ENCODE measurements around the gene SLC32A1.

Gene SLC32A1

DNA sequence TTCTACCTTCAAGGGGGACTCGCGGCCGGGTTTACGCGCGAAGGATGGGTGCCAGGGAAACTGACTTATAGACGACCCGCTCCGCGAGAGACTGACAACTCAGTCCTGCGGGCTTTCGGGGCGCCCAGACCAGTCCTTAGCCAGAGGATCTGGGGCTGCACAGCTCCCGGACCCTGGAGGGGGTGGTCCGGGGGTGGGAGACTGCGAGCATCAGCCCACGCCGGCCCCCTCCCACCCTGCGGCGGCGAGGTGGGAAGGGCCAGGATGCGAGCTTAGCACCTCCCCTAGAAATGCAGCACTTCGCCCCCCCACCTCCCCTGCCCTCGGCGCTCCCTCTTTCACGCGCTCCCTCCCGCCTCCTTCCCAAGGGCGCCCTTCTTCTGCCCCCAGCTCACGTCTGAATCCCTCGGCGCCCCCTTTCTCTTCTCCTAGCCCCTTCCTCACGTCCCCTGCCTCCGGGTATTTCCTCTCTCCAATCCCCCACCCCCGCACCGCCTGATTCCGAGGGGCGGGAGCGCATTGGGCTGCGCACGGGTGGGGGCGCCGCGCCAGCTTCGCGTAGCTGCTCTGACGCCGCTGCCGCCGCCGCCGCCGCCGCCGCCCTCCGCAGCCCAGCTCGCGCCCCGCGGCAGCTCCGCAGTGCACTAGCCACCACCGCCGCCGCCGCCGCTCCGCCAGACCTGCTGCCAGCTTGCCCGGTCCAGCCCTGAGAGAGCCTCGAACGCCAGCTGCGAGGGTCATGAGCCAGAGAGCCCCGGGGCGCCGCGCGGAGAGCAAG lies at the start of gene SLC32A1:
TSS of gene SLC32A1 (plus strand) at position 639 of the 778 bp plus-strand sequence. CDS start 239 bp downstream, outside the sequence.
- DNase-seq (ENCODE audit: low read depth in 2 of 2): no peak

DNA sequence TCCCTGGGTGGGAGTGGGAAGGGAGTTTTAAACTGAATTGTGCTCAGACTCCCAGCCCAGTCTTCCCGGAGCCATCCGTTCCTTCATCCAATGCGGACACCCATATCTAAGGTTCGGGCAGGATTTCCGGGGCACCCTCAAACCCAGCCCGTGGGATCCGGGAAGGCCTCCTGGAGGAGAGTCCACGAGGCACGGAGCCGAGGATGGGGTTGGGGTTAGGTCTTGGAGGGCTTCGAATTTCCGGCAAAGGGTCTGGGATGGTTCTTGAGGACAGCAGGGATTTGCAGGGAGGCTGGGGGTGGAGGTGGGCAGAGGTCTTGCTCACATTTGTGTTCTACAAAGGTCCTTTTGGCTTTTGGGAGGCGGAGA lies 49.5 kb upstream of the SLC32A1 start:
- no peak for DNase-seq (ENCODE audit: low read depth in 2 of 2)

DNA sequence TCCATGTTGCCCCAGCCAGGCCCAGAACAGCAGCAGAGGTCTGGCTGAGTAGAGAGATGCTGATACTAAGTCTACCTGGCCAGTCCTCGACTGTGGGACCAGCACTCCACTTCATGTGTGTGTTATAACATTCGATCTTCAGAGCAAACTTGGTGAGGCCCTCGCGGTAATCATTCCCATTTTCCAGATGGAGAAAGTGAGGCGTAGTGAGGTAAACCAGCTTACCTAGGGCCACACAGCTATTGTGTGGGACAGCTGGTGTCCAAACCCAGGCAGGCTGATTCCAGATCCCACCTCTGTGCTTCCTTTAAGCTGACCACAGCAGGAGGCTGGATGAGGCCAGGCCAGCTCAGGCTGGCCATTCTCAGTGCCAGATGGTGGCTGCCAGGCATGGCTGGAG lies 47.7 kb upstream of the SLC32A1 start:
- no peak for DNase-seq (ENCODE audit: low read depth in 2 of 2)

GRCh38 chr20:38680500-38681306 lies 43.6 kb upstream of the SLC32A1 start:
- no peak for DNase-seq (ENCODE audit: low read depth in 2 of 2)

GRCh38 chr20:38685271-38685670 lies 39.0 kb upstream of the SLC32A1 start:
- no peak for DNase-seq (ENCODE audit: low read depth in 2 of 2)

DNA sequence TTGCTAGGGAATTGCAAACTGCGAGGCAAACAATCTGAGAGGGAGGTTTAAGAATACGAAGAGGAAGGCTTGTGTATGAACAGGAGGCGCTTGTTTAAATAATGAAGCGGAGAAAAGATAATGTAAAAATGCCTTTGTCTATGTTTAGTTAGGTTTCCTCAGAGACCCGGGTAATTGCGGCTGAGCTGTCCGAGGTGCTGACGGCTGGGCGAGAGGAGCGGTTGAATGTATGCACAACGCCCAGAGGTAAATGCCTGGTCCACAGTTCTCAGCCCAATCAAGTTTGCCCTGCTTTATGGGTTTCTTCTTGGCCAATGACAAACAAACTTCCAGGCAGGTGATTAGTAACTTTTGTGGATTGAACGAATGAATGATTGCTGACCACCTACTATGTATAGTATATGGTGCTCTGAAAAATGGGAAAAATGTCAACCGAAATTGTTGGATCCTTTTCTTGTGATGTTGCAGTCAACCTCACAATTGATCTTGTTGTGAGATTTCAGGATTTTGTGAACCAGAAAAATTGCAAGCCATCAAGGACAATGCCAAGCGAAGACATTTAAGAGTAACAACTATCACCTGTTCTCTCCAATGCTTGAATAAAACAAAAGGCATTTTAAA lies 38.3 kb upstream of the SLC32A1 start:
- no peak for DNase-seq (ENCODE audit: low read depth in 2 of 2)

DNA sequence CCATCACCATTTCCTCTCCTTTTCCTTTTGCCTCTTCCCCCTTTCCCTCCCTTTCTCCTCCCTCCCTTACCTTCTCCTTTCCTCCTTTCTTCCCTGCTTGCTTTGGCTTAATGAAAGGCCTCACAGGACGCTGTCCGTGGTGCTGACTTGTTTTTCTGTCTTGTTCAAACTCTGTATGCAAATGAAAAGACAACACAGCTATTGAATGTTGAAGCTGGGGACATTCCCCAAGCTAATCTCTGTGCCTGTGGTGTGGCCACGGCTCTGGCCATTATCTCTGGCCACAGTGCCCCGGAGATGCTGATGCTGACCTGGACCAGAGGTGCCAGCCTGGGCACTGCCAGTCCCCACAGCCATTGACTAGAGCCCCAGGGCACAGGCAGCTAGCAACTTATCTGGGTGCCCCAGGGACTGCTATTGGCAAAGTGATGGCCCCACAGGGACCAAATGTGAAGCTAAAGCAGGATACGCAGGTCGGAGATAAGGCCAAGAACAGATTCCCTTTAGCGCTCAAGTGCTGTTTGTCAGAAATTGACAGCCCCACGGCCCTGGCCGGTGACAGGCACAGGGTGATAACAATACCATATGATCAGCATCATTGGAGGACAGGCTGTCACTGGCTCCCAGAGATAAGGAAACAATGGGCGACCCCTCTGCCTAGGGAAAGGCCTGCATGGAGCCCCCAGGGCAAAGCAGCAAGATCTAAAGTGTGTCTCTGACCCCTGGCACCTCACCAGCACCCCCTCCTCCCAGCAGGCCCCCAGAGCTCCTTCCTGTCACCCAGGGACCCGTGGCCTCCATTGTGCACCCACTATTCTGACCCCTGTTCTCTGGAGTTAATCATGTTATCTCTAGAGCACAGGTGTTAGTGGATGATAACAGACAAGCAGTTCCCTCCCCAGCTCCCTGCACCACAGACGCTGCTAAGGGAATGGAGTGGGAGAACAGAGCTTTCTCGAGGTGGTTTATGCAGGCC lies 31.6 kb upstream of the SLC32A1 start:
- DNase-seq (ENCODE audit: low read depth in 2 of 2): no peak

DNA sequence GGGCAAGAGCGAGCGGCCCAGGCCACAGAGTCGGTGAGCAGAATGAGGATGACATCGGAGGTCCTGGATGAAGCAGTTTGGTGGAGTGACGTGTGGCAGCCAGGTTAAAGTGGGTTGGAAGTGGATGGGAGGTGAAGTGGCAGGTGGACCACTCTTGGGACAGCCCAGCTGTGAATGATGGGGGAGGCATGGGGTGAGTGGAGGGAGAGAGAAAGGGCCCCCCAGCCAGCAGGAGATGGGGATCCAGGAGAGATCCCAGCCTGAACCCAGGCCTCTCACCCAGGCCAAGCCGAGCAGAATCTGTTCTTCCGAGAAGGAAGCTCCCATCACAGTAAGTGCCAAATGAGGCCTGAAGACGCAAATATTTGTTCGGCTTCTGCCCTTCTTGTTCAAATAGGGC lies 27.0 kb upstream of the SLC32A1 start:
- no peak for DNase-seq (ENCODE audit: low read depth in 2 of 2)

GRCh38 chr20:38698541-38698940 lies 25.7 kb upstream of the SLC32A1 start:
- no peak for DNase-seq (ENCODE audit: low read depth in 2 of 2)

- DNase-seq (ENCODE audit: low read depth in 2 of 2): no peak
Measured at GRCh38 chr20:38700141-38700540, 24.1 kb upstream of the SLC32A1 start.

- no peak for DNase-seq (ENCODE audit: low read depth in 2 of 2)
Measured at GRCh38 chr20:38700926-38701325, 23.4 kb upstream of the SLC32A1 start.

- no peak for DNase-seq (ENCODE audit: low read depth in 2 of 2)
Measured at GRCh38 chr20:38703526-38703925, 20.8 kb upstream of the SLC32A1 start.

GRCh38 chr20:38704136-38704535 lies 20.1 kb upstream of the SLC32A1 start:
- no peak for DNase-seq (ENCODE audit: low read depth in 2 of 2)

- no peak for DNase-seq (ENCODE audit: low read depth in 2 of 2)
Measured at GRCh38 chr20:38706509-38706908, 17.8 kb upstream of the SLC32A1 start.

GRCh38 chr20:38714308-38714707 lies 10.0 kb upstream of the SLC32A1 start:
- DNase-seq (ENCODE audit: low read depth in 2 of 2): no peak

DNA sequence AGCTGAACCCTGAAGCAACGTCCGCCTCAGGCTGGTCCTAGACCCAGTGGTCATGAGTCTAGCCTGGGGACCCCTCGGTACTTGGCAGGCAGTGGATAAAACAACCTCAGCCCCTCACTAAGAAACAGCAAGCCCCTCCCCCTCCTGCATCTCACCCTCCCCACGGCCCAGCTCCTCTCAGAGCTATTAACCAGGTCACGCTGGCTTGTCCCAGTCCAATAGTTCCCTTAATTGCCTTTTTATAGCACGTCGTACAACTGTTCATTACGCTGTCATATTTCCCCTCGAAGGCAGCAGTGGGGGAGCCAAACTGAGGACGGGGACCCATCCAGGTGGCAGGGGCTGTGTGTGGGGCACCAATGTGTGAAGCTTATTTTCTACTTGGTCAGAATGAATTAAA lies 8.6 kb upstream of the SLC32A1 start:
- DNase-seq (ENCODE audit: low read depth in 2 of 2): no peak

DNA sequence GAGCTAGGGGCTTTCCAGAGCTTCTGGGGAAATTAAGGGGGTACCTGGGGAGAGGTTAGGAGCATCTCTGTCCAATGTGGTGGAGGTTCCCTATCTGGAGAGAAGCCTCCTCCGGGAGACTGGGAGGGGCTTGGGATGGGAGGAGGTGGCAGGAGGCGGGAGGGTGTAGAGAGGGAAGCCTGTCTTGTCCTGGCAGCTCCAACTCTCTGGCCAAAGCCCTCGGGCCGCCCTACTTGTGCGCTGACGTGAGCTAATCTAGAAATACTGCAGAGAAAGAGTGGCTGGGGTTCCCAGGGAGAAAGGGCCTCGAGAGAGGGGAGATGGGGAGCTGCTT lies 1.6 kb upstream of the SLC32A1 start:
- DNase-seq (ENCODE audit: low read depth in 2 of 2): no peak

DNA sequence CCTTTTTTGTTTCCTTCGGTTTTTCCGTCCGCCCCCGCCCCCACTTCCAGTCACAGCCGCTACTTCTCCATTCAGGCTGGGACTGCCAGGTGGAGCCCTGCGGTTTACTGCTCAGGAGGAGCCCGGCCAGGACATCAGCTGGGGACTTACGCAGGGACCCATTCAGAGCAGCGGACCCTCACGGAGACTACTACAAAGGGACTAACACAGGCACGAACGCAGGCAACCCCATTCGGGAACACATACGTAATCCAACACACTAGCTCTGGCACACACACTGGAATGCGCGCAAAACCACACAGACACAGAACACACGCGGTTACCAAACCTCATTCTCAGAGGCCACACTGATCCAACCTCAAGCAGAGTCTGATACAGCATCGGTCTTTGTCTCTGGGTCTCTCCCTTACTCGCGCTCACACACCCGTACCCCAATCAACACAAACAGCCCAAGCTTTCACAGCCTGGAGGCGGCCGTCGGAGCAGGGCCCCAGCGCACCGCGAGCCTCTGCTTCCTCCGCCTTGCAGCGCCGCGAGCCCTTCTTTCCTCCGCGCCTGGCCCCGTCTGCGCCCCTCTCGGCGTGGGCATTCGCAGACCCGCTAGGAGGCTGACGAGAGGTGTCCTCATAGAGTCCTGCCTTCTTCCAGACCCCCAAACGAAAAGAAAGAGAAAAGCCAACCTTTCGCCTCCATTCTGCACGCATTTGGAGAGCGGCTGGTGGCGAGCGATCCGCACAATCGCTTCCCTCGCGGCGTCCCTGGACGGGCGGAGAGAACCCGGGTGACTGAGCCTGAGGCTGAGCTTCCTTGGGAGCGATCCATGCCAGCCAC lies 1.1 kb upstream of the SLC32A1 start:
- DNase-seq (ENCODE audit: low read depth in 2 of 2): no peak

DNA sequence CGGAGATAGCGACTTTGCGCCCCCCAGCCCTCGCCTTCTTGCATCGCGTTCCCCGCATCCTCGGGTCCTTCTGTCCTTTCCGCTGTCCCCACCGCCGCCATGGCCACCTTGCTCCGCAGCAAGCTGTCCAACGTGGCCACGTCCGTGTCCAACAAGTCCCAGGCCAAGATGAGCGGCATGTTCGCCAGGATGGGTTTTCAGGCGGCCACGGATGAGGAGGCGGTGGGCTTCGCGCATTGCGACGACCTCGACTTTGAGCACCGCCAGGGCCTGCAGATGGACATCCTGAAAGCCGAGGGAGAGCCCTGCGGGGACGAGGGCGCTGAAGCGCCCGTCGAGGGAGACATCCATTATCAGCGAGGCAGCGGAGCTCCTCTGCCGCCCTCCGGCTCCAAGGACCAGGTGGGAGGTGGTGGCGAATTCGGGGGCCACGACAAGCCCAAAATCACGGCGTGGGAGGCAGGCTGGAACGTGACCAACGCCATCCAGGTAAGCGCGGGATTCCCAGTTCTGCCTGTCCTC lies 401 bp downstream of the SLC32A1 start:
- no peak for DNase-seq (ENCODE audit: low read depth in 2 of 2)

- DNase-seq (ENCODE audit: low read depth in 2 of 2): no peak
Measured at GRCh38 chr20:38725148-38725901, 1.0 kb downstream of the SLC32A1 start.

All from stimulated activated CD8-positive, alpha-beta memory T cell treated with anti-CD3 and anti-CD28 coated beads, Interleukin-15, amount 100 ng/mL, for 4 hours (primary cell).